ENCODE data around the gene C3orf70. TPM values are rescaled to one million over a fixed set of nuclear protein-coding genes. Genes with fewer than 3 reads are reported as not detected.
A peak's percentile ranks its signal among the peaks of the same experiment; 100 is the strongest.
"Not testable (repeated sequence)": the region's sequence is repeated elsewhere in the genome, so short reads cannot be mapped to it uniquely, and the experiment has no call there.

Gene C3orf70
- total RNA-seq, 2 donors from 2014 or later, result 3.1 TPM

GRCh38 chr3:185153171-185153771 is 411 bp upstream of the C3orf70 start:
- ATAC-seq, result peak; percentile 16 to 55
- DNase-seq, result peak; percentile 28
- intact Hi-C loops (cut with DNase I), result no loop called here

GRCh38 chr3:185151964-185152409 is 873 bp downstream of the C3orf70 start:
- intact Hi-C loops (cut with DNase I), result no loop called here
- no peak for ATAC-seq
- no peak for DNase-seq

GRCh38 chr3:185151101-185151963 is 1.5 kb downstream of the C3orf70 start:
- intact Hi-C loops (cut with DNase I), result no loop called here
- DNase-seq, result no peak
- ATAC-seq, result no peak

- ATAC-seq (no peak), DNase-seq (no peak)
- intact Hi-C loops (cut with DNase I), result no loop called here
Observed at GRCh38 chr3:185150561-185150960, 2.3 kb downstream of the C3orf70 start.

- intact Hi-C loops (cut with DNase I), result no loop called here
- no peak for DNase-seq
- ATAC-seq, result no peak
Observed at GRCh38 chr3:185149591-185149990, 3.3 kb downstream of the C3orf70 start.

GRCh38 chr3:185145511-185145910 is 7.3 kb downstream of the C3orf70 start:
- DNase-seq, result no peak
- ATAC-seq, result no peak
- intact Hi-C loops (cut with DNase I), result no loop called here

GRCh38 chr3:185144784-185145183 is 8.1 kb downstream of the C3orf70 start:
- intact Hi-C loops (cut with DNase I), result no loop called here

GRCh38 chr3:185137821-185138220 is 15.0 kb downstream of the C3orf70 start:
- intact Hi-C loops (cut with DNase I), result no loop called here

More at GRCh38 chr3:185144784-185145183, 8.1 kb downstream of the C3orf70 start:
- no peak for ATAC-seq
- DNase-seq, result no peak

GRCh38 chr3:185134509-185134908 is 18.4 kb downstream of the C3orf70 start:
- no peak for ATAC-seq
- intact Hi-C loops (cut with DNase I), result no loop called here
- no peak for DNase-seq

More at GRCh38 chr3:185137821-185138220, 15.0 kb downstream of the C3orf70 start:
- no peak for DNase-seq
- ATAC-seq, result no peak

GRCh38 chr3:185131602-185132256 is 21.1 kb downstream of the C3orf70 start:
- DNase-seq (no peak), ATAC-seq (no peak)
- intact Hi-C loops (cut with DNase I), result no loop called here

- intact Hi-C loops (cut with DNase I), result no loop called here
- no peak for ATAC-seq
- no peak for DNase-seq
Observed at GRCh38 chr3:185129083-185129482, 23.8 kb downstream of the C3orf70 start.

- ATAC-seq (no peak), DNase-seq (no peak)
- intact Hi-C loops (cut with DNase I), result no loop called here
Observed at GRCh38 chr3:185126201-185126600, 26.7 kb downstream of the C3orf70 start.

GRCh38 chr3:185120126-185120525 is 32.7 kb downstream of the C3orf70 start:
- no peak for ATAC-seq
- DNase-seq, result no peak
- intact Hi-C loops (cut with DNase I), result no loop called here

GRCh38 chr3:185115371-185115770 is 37.5 kb downstream of the C3orf70 start:
- intact Hi-C loops (cut with DNase I), result no loop called here
- no peak for ATAC-seq
- no peak for DNase-seq

- intact Hi-C loops (cut with DNase I), result no loop called here
- no peak for DNase-seq
- ATAC-seq, result no peak
Observed at GRCh38 chr3:185114756-185115155, 38.1 kb downstream of the C3orf70 start.

GRCh38 chr3:185112186-185112585 is 40.7 kb downstream of the C3orf70 start:
- DNase-seq (no peak), ATAC-seq (no peak)
- intact Hi-C loops (cut with DNase I), result no loop called here

- ATAC-seq; intact Hi-C loops (cut with DNase I); DNase-seq: not testable (repeated sequence)
Observed at GRCh38 chr3:185109012-185109411, 43.8 kb downstream of the C3orf70 start.

- intact Hi-C loops (cut with DNase I); DNase-seq; ATAC-seq: not testable (repeated sequence)
Observed at GRCh38 chr3:185106256-185106890, 46.5 kb downstream of the C3orf70 start.

- ATAC-seq (no peak), DNase-seq (no peak)
- intact Hi-C loops (cut with DNase I), result no loop called here
Observed at GRCh38 chr3:185103359-185104127, 49.3 kb downstream of the C3orf70 start.

Measured in left cardiac atrium (tissue), 4 donors.